A549 (cell line): ENCODE results near the gene GNAS-AS1.

ENCODE experiments used
- CTCF ChIP-seq: fragments of >200 bp; sonication (Bioruptor Twin); formaldehyde crosslinking; IDR thresholded peaks from 3 replicates; pipeline ENCODE4 v1.5.1; 2016
- ELK1 ChIP-seq: fragments of 150-350 bp; IDR thresholded peaks from 2 replicates; pipeline ENCODE4 v1.6.1; 2014; ENCODE audit warnings: low read depth, mild to moderate bottlenecking, low read length
- JUNB ChIP-seq: fragments of >200 bp; sonication (Bioruptor Twin); formaldehyde crosslinking; IDR thresholded peaks from 2 replicates; pipeline ENCODE4 v1.6.1; 2016
- MAX ChIP-seq: IDR thresholded peaks from 2 replicates; pipeline ENCODE4 v1.6.1; 2012
- POLR2A ChIP-seq: IDR thresholded peaks from 2 replicates; pipeline ENCODE4 v1.6.1; 2012; ENCODE audit warnings: mild to moderate bottlenecking, low read length
- SMC3 ChIP-seq: fragments of >200 bp; sonication (Bioruptor Twin); formaldehyde crosslinking; IDR thresholded peaks from 3 replicates; pipeline ENCODE4 v1.6.1; 2018; ENCODE audit warnings: inconsistent platforms

GRCh38 chr20:58874469-58874868, 23.8 kb upstream of the GNAS-AS1 start:
- TF ChIP-seq CTCF: no peak
- no peak for TF ChIP-seq POLR2A
- TF ChIP-seq SMC3: no peak
- no peak for TF ChIP-seq ELK1
- TF ChIP-seq MAX: no peak
- TF ChIP-seq JUNB: no peak
